BJ (cell line): Measurements from ENCODE around the gene KIAA0930. TPM values are rescaled to one million over a fixed set of nuclear protein-coding genes. Genes with fewer than 3 reads are reported as not detected.

Experiments used
- CTCF ChIA-PET: fragments of 350-600 bp; formaldehyde crosslinking; extraction: SDS; loops from one replicate; lab custom pipeline; 2021; ENCODE audit warnings: antibody characterized with exemption, inconsistent platforms; lab: Yijun Ruan, JAX
- POLR2A ChIA-PET: fragments of 300-600 bp; sonication (Branson Sonifier 250); formaldehyde crosslinking; extraction: SDS; loops from one replicate; lab custom pipeline; 2021; ENCODE audit warnings: antibody characterized with exemption; lab: Charles Lee
- DNase-seq: peaks from one replicate; pipeline ENCODE4 v3.0.0-alpha.2; 2011; ENCODE audit warnings: low read depth
- H3K27me3 ChIP-seq: 2 replicates; pipeline ENCODE4 v1.6.0; 2011; ENCODE audit warnings: low read length; ENCODE audit not compliant: control insufficient read depth, insufficient read depth
- H3K36me3 ChIP-seq: 2 replicates; pipeline ENCODE4 v1.5.1; 2011; ENCODE audit warnings: low read length; ENCODE audit not compliant: control insufficient read depth, insufficient read depth
- H3K4me3 ChIP-seq: 2 replicates; pipeline ENCODE4 v1.5.1; 2011; ENCODE audit warnings: low read depth, mild to moderate bottlenecking, control low read depth, low read length
- polyA minus RNA-seq: library from RNA; depleted of rRNA, polyadenylated mRNA; stranded (reverse); fragments of >200 nt; gene quantifications from 2 replicates; pipeline ENCODE4 v1.2.3, GENCODE V29; 2011; rRNA and poly(A)+ RNA removed
- polyA plus RNA-seq: library from polyadenylated mRNA; depleted of rRNA; stranded (reverse); fragments of >200 nt; gene quantifications from 2 replicates; pipeline ENCODE4 v1.2.3, GENCODE V29; 2011; rRNA removed
- TF ChIP-seq, protein P1 (sequence below): IDR thresholded peaks from 2 replicates; pipeline ENCODE4 v1.5.1; 2011; ENCODE audit warnings: low read depth, mild to moderate bottlenecking, control low read depth, inconsistent platforms, low read length, moderate library complexity; ENCODE audit not compliant: insufficient read depth

KIAA0930 gene
- polyA plus RNA-seq = 44.0 and 64.0 TPM in 2 replicates
- 23.6 and 33.1 TPM in 2 replicates for polyA minus RNA-seq

GRCh38 chr22:45240810-45241631 is at the start of gene KIAA0930:
KIAA0930 (minus strand) TSS chr22:45240894; CDS start chr22:45240703, 191 bp downstream.
- POLR2A ChIA-PET = no interaction called here
- H3K27me3 ChIP-seq = no peaks in the 10 kb centered on the region
- CTCF ChIA-PET = no interaction called here

DNA sequence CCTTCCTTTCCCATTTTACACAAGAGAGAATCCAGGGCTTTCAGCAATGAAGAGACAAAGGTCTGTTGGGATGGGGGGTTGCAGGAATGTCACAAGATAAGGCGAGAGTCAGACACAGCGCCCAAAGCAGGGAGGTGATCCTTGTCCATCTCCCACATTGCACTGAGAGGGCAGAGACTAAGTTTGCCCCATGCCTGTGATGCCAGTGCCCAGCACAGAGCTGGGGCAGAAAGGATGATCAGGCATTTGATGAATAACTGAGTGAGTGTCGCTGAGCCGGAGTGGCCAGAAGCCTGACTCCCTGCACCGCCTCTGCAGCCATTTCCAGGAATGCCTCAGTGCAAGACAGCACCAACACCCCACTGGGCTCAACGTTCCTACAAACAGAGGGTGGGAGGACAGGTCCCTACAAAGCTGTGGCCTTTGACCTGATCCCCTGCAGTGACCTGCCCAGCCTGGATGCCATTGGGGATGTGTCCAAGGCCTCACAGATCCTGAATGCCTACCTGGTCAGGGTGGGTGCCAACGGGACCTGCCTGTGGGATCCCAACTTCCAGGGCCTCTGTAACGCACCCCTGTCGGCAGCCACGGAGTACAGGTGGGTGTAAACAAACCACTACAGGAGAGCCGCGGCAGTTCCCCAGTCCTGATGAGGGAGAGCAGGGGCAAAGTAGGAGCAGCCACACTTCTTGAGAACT is 46.3 kb upstream of the KIAA0930 start:
- ChIA-PET CTCF (interaction anchor here (0.7 kb wide), 1 partner anchor 290 kb away, joined by 3 read pairs; no protein-coding TSS in a partner anchor), POLR2A (no interaction called here)
- Histone ChIP-seq H3K27me3 (peaks cover 15% of the 10 kb centered on the region), H3K36me3 (no peaks in the 10 kb centered on the region), H3K4me3 (no peak overlapping the region)
- no peak for DNase-seq
- TF ChIP-seq, protein P1, sequence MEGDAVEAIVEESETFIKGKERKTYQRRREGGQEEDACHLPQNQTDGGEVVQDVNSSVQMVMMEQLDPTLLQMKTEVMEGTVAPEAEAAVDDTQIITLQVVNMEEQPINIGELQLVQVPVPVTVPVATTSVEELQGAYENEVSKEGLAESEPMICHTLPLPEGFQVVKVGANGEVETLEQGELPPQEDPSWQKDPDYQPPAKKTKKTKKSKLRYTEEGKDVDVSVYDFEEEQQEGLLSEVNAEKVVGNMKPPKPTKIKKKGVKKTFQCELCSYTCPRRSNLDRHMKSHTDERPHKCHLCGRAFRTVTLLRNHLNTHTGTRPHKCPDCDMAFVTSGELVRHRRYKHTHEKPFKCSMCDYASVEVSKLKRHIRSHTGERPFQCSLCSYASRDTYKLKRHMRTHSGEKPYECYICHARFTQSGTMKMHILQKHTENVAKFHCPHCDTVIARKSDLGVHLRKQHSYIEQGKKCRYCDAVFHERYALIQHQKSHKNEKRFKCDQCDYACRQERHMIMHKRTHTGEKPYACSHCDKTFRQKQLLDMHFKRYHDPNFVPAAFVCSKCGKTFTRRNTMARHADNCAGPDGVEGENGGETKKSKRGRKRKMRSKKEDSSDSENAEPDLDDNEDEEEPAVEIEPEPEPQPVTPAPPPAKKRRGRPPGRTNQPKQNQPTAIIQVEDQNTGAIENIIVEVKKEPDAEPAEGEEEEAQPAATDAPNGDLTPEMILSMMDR = no peak

More at GRCh38 chr22:45240810-45241631, at the start of gene KIAA0930:
- peaks cover 8% of the 10 kb centered on the region for H3K36me3 ChIP-seq
- TF ChIP-seq, protein P1 = no peak
- H3K4me3 ChIP-seq = peak within 1 kb of the TSS; percentile 75
- no peak for DNase-seq

DNA sequence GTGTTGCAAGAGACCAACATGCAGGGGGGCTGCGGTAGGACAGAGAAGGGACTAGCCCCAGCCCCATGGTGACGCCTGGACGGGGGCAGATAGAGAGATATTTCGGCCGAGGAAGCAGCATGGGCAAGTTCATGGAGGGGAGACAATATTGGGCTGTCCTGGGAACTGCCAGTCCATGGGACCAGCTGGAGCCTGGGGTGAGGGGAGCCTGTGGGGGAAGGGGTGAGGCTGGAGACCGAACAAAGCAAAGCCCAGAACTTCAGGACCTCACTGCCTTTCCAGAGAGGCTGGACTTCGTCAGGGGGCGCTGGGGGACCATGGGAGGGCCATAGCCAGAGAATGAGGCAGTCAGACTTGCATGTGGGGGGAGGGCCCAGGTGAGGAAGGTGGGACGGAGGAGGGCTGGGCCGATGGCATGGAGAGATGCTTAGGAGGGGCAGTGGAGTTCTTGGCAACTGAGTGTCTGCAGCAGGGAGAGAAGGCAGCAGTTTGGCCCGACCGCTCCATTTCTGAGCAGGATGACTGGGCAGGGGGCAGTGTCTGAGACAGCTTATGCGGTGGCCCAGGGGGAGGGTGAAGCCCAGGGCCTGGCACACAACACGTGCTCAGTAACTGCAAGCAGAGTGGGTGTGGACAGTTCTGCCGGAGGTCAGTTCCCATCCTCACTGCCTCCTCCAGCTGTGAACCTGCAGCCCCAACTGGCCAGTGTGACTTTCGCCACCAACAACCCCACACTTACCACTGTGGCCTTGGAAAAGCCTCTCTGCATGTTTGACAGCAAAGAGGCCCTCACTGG is 44.8 kb upstream of the KIAA0930 start:
- peaks cover 15% of the 10 kb centered on the region for H3K27me3 ChIP-seq
- no peak overlapping the region for H3K4me3 ChIP-seq
- TF ChIP-seq, protein P1 = no peak
- CTCF ChIA-PET = interaction anchor here (1.2 kb wide), 1 partner anchor 10 kb away, joined by 6 read pairs; no protein-coding TSS in a partner anchor
- no peaks in the 10 kb centered on the region for H3K36me3 ChIP-seq
- POLR2A ChIA-PET = no interaction called here
- DNase-seq = no peak

- no peak within 1 kb of the TSS for H3K4me3 ChIP-seq
- no peak for DNase-seq
- H3K27me3 ChIP-seq = peaks cover 15% of the 10 kb centered on the region
- no peaks in the 10 kb centered on the region for H3K36me3 ChIP-seq
- TF ChIP-seq, protein P1 = no peak
- ChIA-PET CTCF (no interaction called here), POLR2A (no interaction called here)
Observed at GRCh38 chr22:45284705-45285262, 44.1 kb upstream of the KIAA0930 start, which contains the start of gene UPK3A. UPK3A (plus strand) TSS chr22:45284949; CDS start chr22:45285014, 65 bp downstream.
